IMR-90 (cell line): Measurements from ENCODE around the gene VWA8. TPM values are rescaled to one million over a fixed set of nuclear protein-coding genes. Genes with fewer than 3 reads are reported as not detected.

Source experiments
- ATAC-seq: fragments of 200-7000 bp; cut with Tn5 transposase; 2 replicates; pipeline ENCODE4 v1.9.1; 2020; ENCODE audit warnings: low read depth, mild to moderate bottlenecking, moderate library complexity
- BruUV-seq: library from RNA; stranded (reverse); fragments of 400-500 nt; replicated peaks from 2 replicates; lab custom pipeline; 2021; lab: Mats Ljungman, UMichigan
- CTCF ChIA-PET: fragments of 300-600 bp; formaldehyde crosslinking; extraction: SDS; loops from one replicate; lab custom pipeline; 2021; ENCODE audit warnings: antibody characterized with exemption; lab: Yijun Ruan, JAX
- POLR2A ChIA-PET: fragments of 300-600 bp; sonication (Branson Sonifier 250); formaldehyde crosslinking; loops from one replicate; lab custom pipeline; 2022; ENCODE audit warnings: antibody characterized with exemption; ENCODE audit not compliant: unreplicated experiment; lab: Charles Lee
- DNase-seq: peaks from one replicate; pipeline ENCODE4 v3.0.0; 2013
- H2AFZ ChIP-seq: replicated peaks from 2 replicates; pipeline ENCODE3; 2013; ENCODE audit warnings: low read length, mild to moderate bottlenecking; ENCODE audit not compliant: poor library complexity
- H2AK5ac ChIP-seq: 2 replicates; pipeline ENCODE4 v1.6.1; 2013; ENCODE audit warnings: low read depth, low read length, inconsistent platforms
- H2AK9ac ChIP-seq: replicated peaks from 2 replicates; pipeline ENCODE3; 2013; ENCODE audit warnings: mild to moderate bottlenecking, low read depth, low read length, moderate library complexity; ENCODE audit not compliant: poor library complexity
- H2BK120ac ChIP-seq: 2 replicates; pipeline ENCODE4 v1.6.1; 2013; ENCODE audit warnings: low read depth, low read length, inconsistent platforms
- H2BK15ac ChIP-seq: 3 replicates; pipeline ENCODE4 v1.6.1; 2013; ENCODE audit warnings: low read depth, low read length, inconsistent platforms
- H2BK20ac ChIP-seq: 2 replicates; pipeline ENCODE4 v1.6.1; 2013; ENCODE audit warnings: low read depth, mild to moderate bottlenecking, inconsistent platforms, low read length, moderate library complexity
- H2BK5ac ChIP-seq: 2 replicates; pipeline ENCODE4 v1.6.1; 2013; ENCODE audit warnings: mild to moderate bottlenecking, low read depth, low read length, inconsistent platforms; ENCODE audit not compliant: poor library complexity, severe bottlenecking
- H3K14ac ChIP-seq: replicated peaks from 2 replicates; pipeline ENCODE4 v1.6.1; 2013; ENCODE audit warnings: low read depth, low read length, inconsistent platforms
- H3K18ac ChIP-seq: 2 replicates; pipeline ENCODE4 v1.6.1; 2013; ENCODE audit warnings: low read depth, low read length, control low read depth
- H3K23ac ChIP-seq: 2 replicates; pipeline ENCODE4 v1.6.1; 2013; ENCODE audit warnings: low read depth, low read length, inconsistent platforms
- H3K27ac ChIP-seq: 2 replicates; pipeline ENCODE4 v1.5.1; 2013; ENCODE audit warnings: mild to moderate bottlenecking, control low read depth, low read length; ENCODE audit not compliant: insufficient read depth
- H3K27me3 ChIP-seq: 2 replicates; pipeline ENCODE4 v1.6.1; 2013; ENCODE audit warnings: low read length; ENCODE audit not compliant: control insufficient read depth, insufficient read depth
- H3K36me3 ChIP-seq: 2 replicates; pipeline ENCODE4 v1.6.1; 2013; ENCODE audit warnings: low read length, mixed read lengths; ENCODE audit not compliant: control insufficient read depth, insufficient read depth
- H3K4ac ChIP-seq: 2 replicates; pipeline ENCODE4 v1.6.1; 2013; ENCODE audit warnings: low read depth, low read length, inconsistent platforms
- H3K4me1 ChIP-seq: 2 replicates; pipeline ENCODE4 v1.6.1; 2013; ENCODE audit warnings: low read length, mixed read lengths; ENCODE audit not compliant: control insufficient read depth, insufficient read depth
- H3K4me2 ChIP-seq: 2 replicates; pipeline ENCODE4 v1.6.1; 2013; ENCODE audit warnings: low read depth, mild to moderate bottlenecking, control low read depth, low read length, moderate library complexity
- H3K4me3 ChIP-seq: 2 replicates; pipeline ENCODE4 v1.5.1; 2013; ENCODE audit warnings: low read depth, mild to moderate bottlenecking, control low read depth, low read length, moderate library complexity; ENCODE audit not compliant: insufficient read depth
- H3K56ac ChIP-seq: 2 replicates; pipeline ENCODE4 v1.6.1; 2013; ENCODE audit warnings: low read length, inconsistent platforms; ENCODE audit not compliant: insufficient read depth; ENCODE audit errors: extremely low read depth
- H3K79me1 ChIP-seq, 2 experiments: 2 replicates each; pipeline ENCODE4 v1.6.1; 2013; ENCODE audit warnings: low read length in 2 of 2, inconsistent platforms in 1 of 2, low read depth in 1 of 2
- H3K9ac ChIP-seq: 2 replicates; pipeline ENCODE4 v1.6.1; 2013; ENCODE audit warnings: low read depth, low read length, control low read depth
- H3K9me1 ChIP-seq: 2 replicates; pipeline ENCODE4 v1.6.1; 2013; ENCODE audit warnings: low read length, inconsistent platforms; ENCODE audit not compliant: insufficient read depth
- H3K9me3 ChIP-seq: 2 replicates; pipeline ENCODE4 v1.6.1; 2013; ENCODE audit warnings: low read length; ENCODE audit not compliant: control insufficient read depth, insufficient read depth
- H4K20me1 ChIP-seq: 2 replicates; pipeline ENCODE4 v1.6.1; 2013; ENCODE audit warnings: low read length, inconsistent platforms; ENCODE audit not compliant: insufficient read depth
- H4K5ac ChIP-seq: 2 replicates; pipeline ENCODE4 v1.6.1; 2013; ENCODE audit warnings: mild to moderate bottlenecking, low read depth, low read length, control low read depth
- H4K8ac ChIP-seq, 2 experiments: 2 replicates each; pipeline ENCODE4 v1.6.1; 2013; ENCODE audit warnings: low read depth in 2 of 2, low read length in 2 of 2, control low read depth in 1 of 2, inconsistent platforms in 1 of 2
- H4K91ac ChIP-seq: 2 replicates; pipeline ENCODE4 v1.6.1; 2013; ENCODE audit warnings: low read depth, low read length, inconsistent platforms; ENCODE audit not compliant: insufficient read depth
- CEBPB ChIP-seq: IDR thresholded peaks from 2 replicates; pipeline ENCODE4 v1.6.1; 2012; ENCODE audit warnings: low read depth, low read length, improper control_type of control experiment
- CHD1 ChIP-seq: IDR thresholded peaks from 2 replicates; pipeline ENCODE4 v1.6.1; 2012; ENCODE audit warnings: low read depth, low read length, improper control_type of control experiment
- ELK1 ChIP-seq: fragments of 150-350 bp; IDR thresholded peaks from 2 replicates; pipeline ENCODE4 v1.6.1; 2016; ENCODE audit warnings: low read depth, mild to moderate bottlenecking, low read length, moderate library complexity, borderline replicate concordance
- NFE2L2 ChIP-seq: fragments of 150-350 bp; IDR thresholded peaks from 2 replicates; pipeline ENCODE4 v1.6.1; 2016; ENCODE audit warnings: low read depth, mild to moderate bottlenecking, low read length
- RFX5 ChIP-seq: IDR thresholded peaks from 2 replicates; pipeline ENCODE4 v1.8.0; 2012; ENCODE audit warnings: low read depth, mild to moderate bottlenecking, low read length, moderate library complexity
- SMC3 ChIP-seq: fragments of 150-350 bp; IDR thresholded peaks from 2 replicates; pipeline ENCODE4 v1.6.1; 2016; ENCODE audit warnings: low read depth, mild to moderate bottlenecking, antibody characterized with exemption, low read length, moderate library complexity
- dilution Hi-C: fragments of 300-500 bp; cut with HindIII; formaldehyde crosslinking; loops from one replicate; pipeline ENCODE4 v1.14.3; 2018; ENCODE audit warnings: low sequenced_read_pairs; ENCODE audit not compliant: unreplicated experiment
- in situ Hi-C: fragments of 300-500 bp; cut with MboI; formaldehyde crosslinking; loops from 3 replicates; pipeline ENCODE4 v1.14.3; 2019; ENCODE audit warnings: low sequenced_read_pairs, inconsistent platforms, mixed read lengths
- intact Hi-C: fragments of 100-400 bp; cut with micrococcal nuclease; formaldehyde crosslinking; loops from 2 replicates; pipeline ENCODE4 v1.10.0; 2022
- polyA plus RNA-seq, 3 experiments: library from polyadenylated mRNA; depleted of rRNA; stranded (reverse); fragments of >200 nt; gene quantifications; 2 replicates each; pipeline ENCODE4 v1.2.3, GENCODE V29; 2012; ENCODE audit warnings: low replicate concordance in 1 of 3
- total RNA-seq: library from RNA; depleted of rRNA; stranded (reverse); fragments of >200 nt; gene quantifications from 2 replicates; pipeline ENCODE4 v1.2.3, GENCODE V29; 2012

Gene VWA8
- total and polyA plus RNA-seq, 2 of the 4 experiments (the other 2 are of a cell fraction), result 5.9 to 18.3 TPM

- POLR2A ChIA-PET, result no interaction called here
- Histone ChIP-seq H3K9ac (no peak overlapping the region), H3K56ac (no peak overlapping the region), H3K27ac (no peak overlapping the region), H4K5ac (no peak overlapping the region), H2BK120ac (no peak overlapping the region), H3K4me2 (no peak overlapping the region), H2AK5ac (no peak overlapping the region), H2AFZ (no peak overlapping the region), H3K4me1 (peaks cover 11% of the 10 kb centered on the region), H3K23ac (no peak overlapping the region), H3K4ac (no peak overlapping the region), H2AK9ac (no peak overlapping the region), H2BK5ac (no peak overlapping the region), H3K36me3 (no peaks in the 10 kb centered on the region), H4K91ac (no peak overlapping the region), H3K9me1 (peaks cover 14% of the 10 kb centered on the region), H3K18ac (no peak overlapping the region), H4K20me1 (peaks cover 8% of the 10 kb centered on the region; the same call in 1 of the 2 replicates), H2BK15ac (no peak overlapping the region), H3K4me3 (no peak overlapping the region), H3K79me1 (peaks cover 16 to 27% of the 10 kb centered on the region in 2 experiments), H3K9me3 (no peaks in the 10 kb centered on the region), H3K27me3 (no peaks in the 10 kb centered on the region), H2BK20ac (no peak overlapping the region), H4K8ac (no peak overlapping the region), H3K14ac (no peak overlapping the region)
- CTCF ChIA-PET, result no interaction called here
- BruUV-seq, result no TSS peak
- no peak for ATAC-seq
- in situ Hi-C loops (no loop called here), intact Hi-C loops (no loop called here), dilution Hi-C loops (no loop called here)
- no peak for DNase-seq
- TF ChIP-seq ELK1, result no peak
- no peak for TF ChIP-seq SMC3
- no peak for TF ChIP-seq CHD1
- no peak for TF ChIP-seq NFE2L2
- no peak for TF ChIP-seq RFX5
- no peak for TF ChIP-seq CEBPB
Observed at GRCh38 chr13:41914552-41914951, 46.4 kb downstream of the VWA8 start.
